ENCODE results near the gene TMEM52B.
A peak's percentile ranks its signal among the peaks of the same experiment; 100 is the strongest.
"Not testable (repeated sequence)": the region's sequence is repeated elsewhere in the genome, so short reads cannot be mapped to it uniquely, and the experiment has no call there.

TMEM52B gene

GRCh38 chr12:10171973-10172728, 6.7 kb upstream of the TMEM52B start, which contains the start of gene OLR1:
TSS of gene OLR1 (minus strand) at chr12:10172132. CDS start at chr12:10172077, 55 bp downstream.
- DNase-seq, result no peak

- no peak for DNase-seq
These were observed 3.7 kb upstream of the TMEM52B start for GRCh38 chr12:10174986-10175614.

- no peak for DNase-seq
These were observed 2.8 kb upstream of the TMEM52B start for GRCh38 chr12:10175846-10176636.

- DNase-seq, result no peak
These were observed 947 bp downstream of the TMEM52B start for GRCh38 chr12:10179776-10180181.

- DNase-seq, result no peak
These were observed 3.7 kb downstream of the TMEM52B start for GRCh38 chr12:10182354-10183049.

- DNase-seq, result no peak
These were observed 5.5 kb downstream of the TMEM52B start for GRCh38 chr12:10184261-10184843.

GRCh38 chr12:10186299-10186698, 7.5 kb downstream of the TMEM52B start:
- DNase-seq, result peak; percentile 10 to 14

- DNase-seq, result not testable (repeated sequence)
These were observed 8.1 kb downstream of the TMEM52B start for GRCh38 chr12:10186958-10187357.

GRCh38 chr12:10189653-10190052, 10.8 kb downstream of the TMEM52B start:
- no peak for DNase-seq

- DNase-seq, result peak; percentile 44 to 83
These were observed 11.9 kb downstream of the TMEM52B start for GRCh38 chr12:10190558-10191388.

- no peak for DNase-seq
These were observed 13.0 kb downstream of the TMEM52B start for GRCh38 chr12:10191865-10192264.

- no peak for DNase-seq
These were observed 15.4 kb downstream of the TMEM52B start for GRCh38 chr12:10194160-10194670.

GRCh38 chr12:10196210-10196609, 17.4 kb downstream of the TMEM52B start:
- no peak for DNase-seq

GRCh38 chr12:10197879-10198278, 19.0 kb downstream of the TMEM52B start:
- DNase-seq, result no peak

- not testable (repeated sequence) for DNase-seq
These were observed 25.7 kb downstream of the TMEM52B start for GRCh38 chr12:10204495-10204894.

GRCh38 chr12:10205220-10205807, 26.5 kb downstream of the TMEM52B start:
- DNase-seq, result no peak

GRCh38 chr12:10207136-10207535, 28.3 kb downstream of the TMEM52B start:
- no peak for DNase-seq

- DNase-seq, result no peak
These were observed 31.4 kb downstream of the TMEM52B start for GRCh38 chr12:10210225-10210624.

GRCh38 chr12:10211101-10211939, 32.5 kb downstream of the TMEM52B start:
- DNase-seq, result no peak

Data from hippocampal formation (tissue), 2 donors.